Smooth muscle cell (in vitro differentiated cells): ENCODE results near the gene OR51B2. TPM values are rescaled to one million over a fixed set of nuclear protein-coding genes. Genes with fewer than 3 reads are reported as not detected.

ENCODE experiments used
- DNase-seq: peaks from one replicate; lab custom pipeline; 2025; ENCODE audit not compliant: unreplicated experiment; lab: John Stamatoyannopoulos, UW
- H2AFZ ChIP-seq: fragments of 200-600 bp; sonication (generic); 2 replicates; pipeline ENCODE4 v1.6.0; 2016; ENCODE audit warnings: antibody characterized with exemption, low read depth, mild to moderate bottlenecking
- H3F3A ChIP-seq: fragments of 200-600 bp; sonication (generic); 2 replicates; pipeline ENCODE4 v1.6.0; 2017; ENCODE audit warnings: antibody characterized with exemption, low read depth
- H3K27ac ChIP-seq: fragments of 200-600 bp; sonication (generic); 2 replicates; pipeline ENCODE4 v1.5.1; 2016; ENCODE audit warnings: low read depth, mild to moderate bottlenecking
- H3K27me3 ChIP-seq: fragments of 200-600 bp; sonication (generic); 2 replicates; pipeline ENCODE4 v1.6.1; 2016; ENCODE audit warnings: low read depth, mild to moderate bottlenecking
- H3K36me3 ChIP-seq: fragments of 200-600 bp; sonication (generic); 2 replicates; pipeline ENCODE4 v1.5.1; 2016; ENCODE audit warnings: low read depth
- H3K4me1 ChIP-seq: fragments of 200-600 bp; sonication (generic); 2 replicates; pipeline ENCODE4 v1.5.1; 2016; ENCODE audit warnings: low read depth
- H3K4me2 ChIP-seq: fragments of 200-600 bp; sonication (generic); 2 replicates; pipeline ENCODE4 v1.6.0; 2016; ENCODE audit warnings: mild to moderate bottlenecking
- H3K4me3 ChIP-seq: fragments of 200-600 bp; sonication (generic); 2 replicates; pipeline ENCODE4 v1.5.1; 2016; ENCODE audit warnings: mild to moderate bottlenecking
- H3K79me2 ChIP-seq: fragments of 200-600 bp; sonication (generic); 2 replicates; pipeline ENCODE4 v1.6.0; 2016; ENCODE audit warnings: low read depth, mild to moderate bottlenecking
- H3K9ac ChIP-seq: fragments of 200-600 bp; sonication (generic); 2 replicates; pipeline ENCODE4 v1.6.0; 2016; ENCODE audit warnings: low read depth
- H3K9me3 ChIP-seq: fragments of 200-600 bp; sonication (generic); replicated peaks from 2 replicates; pipeline ENCODE4 v1.5.1; 2016; ENCODE audit warnings: low read depth
- H4K20me1 ChIP-seq: fragments of 200-600 bp; sonication (generic); 2 replicates; pipeline ENCODE4 v1.6.0; 2016; ENCODE audit warnings: low read depth
- CTCF ChIP-seq: fragments of 200-600 bp; sonication (generic); IDR thresholded peaks from 2 replicates; pipeline ENCODE4 v1.5.1; 2017; ENCODE audit warnings: borderline replicate concordance, mild to moderate bottlenecking, antibody characterized with exemption; ENCODE audit not compliant: insufficient read depth, poor library complexity, severe bottlenecking
- WGBS: methylation state at CpG from one replicate; pipeline ENCODE4 v1.1.7; 2016; ENCODE audit warnings: low lambda C conversion rate; 5-methylcytosine and 5-hydroxymethylcytosine counted together
- polyA plus RNA-seq: library from polyadenylated mRNA; unstranded; fragments of >200 nt; fragmentation: Nextera tagmentation; extraction: Ambion mirVana; gene quantifications from 2 replicates; pipeline ENCODE4 v1.2.1, GENCODE V29; 2016
- total RNA-seq: library from RNA; depleted of rRNA; stranded (reverse); fragments of >200 nt; gene quantifications from 2 replicates; pipeline ENCODE4 v1.2.3, GENCODE V29; 2014

OR51B2 gene
- total and polyA plus RNA-seq, 2 experiments from 2014 or later: not detected

DNA sequence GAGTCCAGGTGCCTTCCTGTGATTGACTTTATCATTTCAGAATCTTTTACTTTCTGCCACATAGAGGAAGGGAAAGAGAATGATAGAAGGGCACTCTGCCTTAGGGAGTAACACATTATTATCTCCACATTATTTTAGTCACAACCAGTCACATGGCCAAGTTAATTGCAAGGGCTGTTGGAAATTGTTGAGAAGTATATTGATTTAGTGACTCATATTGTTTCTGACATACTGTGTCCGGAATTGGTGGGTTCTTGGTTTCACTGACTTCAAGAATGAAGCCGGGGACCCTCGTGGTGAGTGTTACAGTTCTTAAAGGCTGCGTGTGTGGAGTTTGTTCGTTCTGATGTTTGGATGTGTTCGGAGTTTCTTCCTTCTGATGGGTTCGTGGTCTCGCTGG lies 31.1 kb downstream of the OR51B2 start:
- H3K9ac ChIP-seq: no peak overlapping the region
- 91% methylated on average over 8 of the region's 8 CpGs for WGBS
- H4K20me1 ChIP-seq: no peaks in the 10 kb centered on the region
- H3K9me3 ChIP-seq: no peaks in the 10 kb centered on the region
- DNase-seq: no peak
- no peak overlapping the region for H2AFZ ChIP-seq
- H3K4me1 ChIP-seq: no peaks in the 10 kb centered on the region
- H3K4me3 ChIP-seq: no peak overlapping the region
- H3F3A ChIP-seq: no peaks in the 10 kb centered on the region
- no peak overlapping the region for H3K4me2 ChIP-seq
- H3K36me3 ChIP-seq: no peaks in the 10 kb centered on the region
- no peak overlapping the region for H3K27ac ChIP-seq
- no peaks in the 10 kb centered on the region for H3K79me2 ChIP-seq
- H3K27me3 ChIP-seq: no peaks in the 10 kb centered on the region
- no peak for TF ChIP-seq CTCF

DNA sequence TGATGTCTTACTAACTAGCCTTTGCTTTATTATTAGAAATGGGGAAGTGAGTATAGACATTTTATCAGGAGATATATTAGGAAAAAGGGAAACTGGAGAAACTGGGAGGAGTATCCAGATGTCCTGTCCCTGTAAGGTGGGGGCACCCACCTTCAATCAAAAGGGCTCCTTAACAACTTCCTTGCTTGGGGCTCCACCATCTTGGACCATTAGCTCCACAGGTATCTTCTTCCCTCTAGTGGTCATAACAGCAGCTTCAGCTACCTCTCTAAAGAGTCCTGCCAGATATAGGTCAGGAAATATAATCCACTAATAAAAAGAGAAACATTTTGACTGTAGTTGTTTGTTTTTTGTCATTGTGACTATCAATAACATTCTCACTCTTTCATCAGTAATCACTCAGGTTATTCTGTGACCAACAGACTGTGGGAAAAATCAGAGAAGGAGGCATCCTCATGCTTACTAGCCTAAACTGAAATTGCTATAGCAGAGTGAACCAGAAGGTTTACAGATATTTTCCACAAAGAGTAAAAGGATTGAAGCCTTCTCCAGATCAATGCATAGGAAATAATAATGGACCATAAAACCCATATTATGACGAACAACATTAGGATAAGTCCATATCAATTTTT lies 32.8 kb downstream of the OR51B2 start:
- Histone ChIP-seq H3K4me1 (no peaks in the 10 kb centered on the region), H3K4me2 (no peak overlapping the region), H3K27me3 (no peaks in the 10 kb centered on the region), H3K9ac (no peak overlapping the region), H4K20me1 (no peaks in the 10 kb centered on the region), H3K79me2 (no peaks in the 10 kb centered on the region), H3F3A (no peaks in the 10 kb centered on the region), H3K27ac (no peak overlapping the region), H3K36me3 (no peaks in the 10 kb centered on the region), H3K9me3 (no peaks in the 10 kb centered on the region), H3K4me3 (no peak overlapping the region), H2AFZ (no peak overlapping the region)
- DNase-seq: no peak
- WGBS: 75% methylated on average over 1 of the region's 1 CpG
- peak; percentile 50 for TF ChIP-seq CTCF

DNA sequence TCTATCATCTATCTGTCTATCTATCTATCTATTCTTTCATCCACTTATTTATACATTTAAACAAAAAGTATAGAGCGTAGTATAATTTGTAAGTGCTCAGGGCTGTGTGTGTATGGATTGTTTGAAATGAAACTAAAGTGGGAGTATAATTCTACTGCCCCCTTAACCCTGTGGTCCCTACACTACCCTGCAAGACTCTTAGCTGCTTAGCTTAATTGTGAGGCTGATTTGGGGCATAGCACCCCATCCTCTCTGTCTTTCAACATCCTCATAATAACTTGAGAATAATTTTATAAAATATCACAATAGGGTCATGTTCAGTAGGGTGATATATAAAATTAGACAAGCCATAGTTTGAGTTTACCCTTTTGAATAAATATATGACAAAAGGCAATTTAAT lies 34.0 kb downstream of the OR51B2 start:
- Histone ChIP-seq H3K27ac (no peak overlapping the region), H3F3A (no peaks in the 10 kb centered on the region), H2AFZ (no peak overlapping the region), H3K4me2 (no peak overlapping the region), H3K4me1 (no peaks in the 10 kb centered on the region), H3K9me3 (no peaks in the 10 kb centered on the region), H3K27me3 (no peaks in the 10 kb centered on the region), H3K79me2 (no peaks in the 10 kb centered on the region), H3K9ac (no peak overlapping the region), H4K20me1 (no peaks in the 10 kb centered on the region), H3K36me3 (no peaks in the 10 kb centered on the region), H3K4me3 (no peak overlapping the region)
- 100% methylated on average over 1 of the region's 1 CpG for WGBS
- no peak for DNase-seq
- TF ChIP-seq CTCF: no peak

GRCh38 chr11:5289696-5290095 lies 34.4 kb downstream of the OR51B2 start:
- no peaks in the 10 kb centered on the region for H3F3A ChIP-seq
- H3K4me2 ChIP-seq: no peak overlapping the region
- no peaks in the 10 kb centered on the region for H3K27me3 ChIP-seq
- no peaks in the 10 kb centered on the region for H3K79me2 ChIP-seq
- DNase-seq: no peak
- no peak overlapping the region for H3K4me3 ChIP-seq
- H3K9me3 ChIP-seq: no peaks in the 10 kb centered on the region
- no peak for TF ChIP-seq CTCF
- H4K20me1 ChIP-seq: no peaks in the 10 kb centered on the region
- no peak overlapping the region for H2AFZ ChIP-seq
- H3K9ac ChIP-seq: no peak overlapping the region
- H3K27ac ChIP-seq: peak overlapping the region; percentile 10
- H3K36me3 ChIP-seq: no peaks in the 10 kb centered on the region
- H3K4me1 ChIP-seq: no peaks in the 10 kb centered on the region
